Trophoblast cell (in vitro differentiated cells and primary cell): ENCODE results near the gene KLHDC8B.

ENCODE experiments used
- DNase-seq, 2 donors: peaks; one replicate each; pipeline ENCODE4 v3.0.0-alpha.2; 2016
- H2AFZ ChIP-seq: 2 replicates; pipeline ENCODE4 v1.6.1; 2013; ENCODE audit warnings: low read length, moderate library complexity, mild to moderate bottlenecking; ENCODE audit not compliant: insufficient read depth, poor library complexity
- H2AK5ac ChIP-seq: 2 replicates; pipeline ENCODE4 v1.6.1; 2013; ENCODE audit warnings: mild to moderate bottlenecking, low read length
- H2BK120ac ChIP-seq: 2 replicates; pipeline ENCODE4 v1.6.1; 2013; ENCODE audit warnings: low read length, mild to moderate bottlenecking, moderate library complexity; ENCODE audit not compliant: insufficient read depth, poor library complexity
- H2BK12ac ChIP-seq: 2 replicates; pipeline ENCODE4 v1.6.1; 2013; ENCODE audit warnings: mild to moderate bottlenecking, low read length, moderate library complexity
- H2BK5ac ChIP-seq: 2 replicates; pipeline ENCODE4 v1.6.1; 2013; ENCODE audit warnings: low read length, low read depth, moderate library complexity, mild to moderate bottlenecking; ENCODE audit not compliant: poor library complexity
- H3K14ac ChIP-seq: 2 replicates; pipeline ENCODE4 v1.6.1; 2013; ENCODE audit warnings: mild to moderate bottlenecking, low read length
- H3K18ac ChIP-seq: 2 replicates; pipeline ENCODE4 v1.6.1; 2013; ENCODE audit warnings: mild to moderate bottlenecking, low read length
- H3K23ac ChIP-seq: 2 replicates; pipeline ENCODE4 v1.6.1; 2013; ENCODE audit warnings: low read length
- H3K27ac ChIP-seq: 2 replicates; pipeline ENCODE4 v1.5.1; 2013; ENCODE audit warnings: low read depth, mild to moderate bottlenecking, inconsistent platforms, low read length, moderate library complexity
- H3K27me3 ChIP-seq: 2 replicates; pipeline ENCODE4 v1.6.1; 2013; ENCODE audit warnings: inconsistent platforms, mild to moderate bottlenecking, low read length, moderate library complexity; ENCODE audit not compliant: insufficient read depth
- H3K36me3 ChIP-seq, 2 experiments: 1 replicate in 1 of 2; 2 replicates in 1 of 2; pipeline ENCODE4 v1.6.1; 2013; ENCODE audit warnings: low read length in 2 of 2, mild to moderate bottlenecking in 2 of 2, moderate library complexity in 1 of 2; ENCODE audit not compliant: insufficient read depth in 2 of 2, control insufficient read depth in 1 of 2
- H3K4ac ChIP-seq: 2 replicates; pipeline ENCODE4 v1.6.1; 2013; ENCODE audit warnings: low read depth, mild to moderate bottlenecking, low read length, moderate library complexity
- H3K4me1 ChIP-seq, 2 experiments: 1 replicate in 1 of 2; 2 replicates in 1 of 2; pipeline ENCODE4 v1.6.1; 2013; ENCODE audit warnings: low read length in 2 of 2, mild to moderate bottlenecking in 2 of 2, moderate library complexity in 1 of 2; ENCODE audit not compliant: insufficient read depth in 2 of 2, control insufficient read depth in 1 of 2
- H3K4me2 ChIP-seq: 2 replicates; pipeline ENCODE4 v1.6.1; 2013; ENCODE audit warnings: inconsistent platforms, mild to moderate bottlenecking, low read length, moderate library complexity
- H3K4me3 ChIP-seq: 2 replicates; pipeline ENCODE4 v1.5.1; 2013; ENCODE audit warnings: mild to moderate bottlenecking, low read depth, low read length, inconsistent platforms
- H3K79me1 ChIP-seq: one replicate; pipeline ENCODE4 v1.6.1; 2013; ENCODE audit warnings: low read length
- H3K79me2 ChIP-seq: 2 replicates; pipeline ENCODE4 v1.6.1; 2013; ENCODE audit warnings: low read length, mild to moderate bottlenecking; ENCODE audit not compliant: control insufficient read depth, insufficient read depth, poor library complexity
- H3K9ac ChIP-seq: 2 replicates; pipeline ENCODE4 v1.6.1; 2013; ENCODE audit warnings: mild to moderate bottlenecking, low read length
- H3K9me3 ChIP-seq: 2 replicates; pipeline ENCODE4 v1.6.1; 2013; ENCODE audit warnings: low read depth, mild to moderate bottlenecking, control low read depth, inconsistent platforms, low read length; ENCODE audit not compliant: insufficient read depth
- H4K12ac ChIP-seq: 2 replicates; pipeline ENCODE4 v1.6.1; 2013; ENCODE audit warnings: low read depth, mild to moderate bottlenecking, low read length, moderate library complexity
- H4K8ac ChIP-seq: 2 replicates; pipeline ENCODE4 v1.6.1; 2013; ENCODE audit warnings: low read depth, mild to moderate bottlenecking, low read length, moderate library complexity
- H4K91ac ChIP-seq: one replicate; pipeline ENCODE4 v1.6.1; 2013; ENCODE audit warnings: low read depth, mild to moderate bottlenecking, low read length, moderate library complexity
- WGBS: extraction: QIAGEN DNeasy Blood & Tissue Kit; methylation state at CpG from one replicate; pipeline ENCODE4 v1.1.7; 2013; ENCODE audit warnings: missing lambda C conversion rate; ENCODE audit not compliant: insufficient read length, insufficient coverage; ENCODE audit errors: extremely low coverage; 5-methylcytosine and 5-hydroxymethylcytosine counted together

The KLHDC8B gene

GRCh38 chr3:49134471-49135265 lies 36.7 kb upstream of the KLHDC8B start:
- Histone ChIP-seq H3K27me3 (no peaks in the 10 kb centered on the region), H3K18ac (no peak overlapping the region), H4K91ac (peak overlapping the region; percentile 32), H3K9me3 (peaks cover 2% of the 10 kb centered on the region), H3K4me3 (no peak overlapping the region), H2AFZ (no peak overlapping the region), H4K12ac (no peak overlapping the region), H3K9ac (no peak overlapping the region), H3K79me2 (peaks cover 11% of the 10 kb centered on the region), H3K23ac (no peak overlapping the region), H2BK120ac (peak overlapping the region; percentile 18), H2BK5ac (no peak overlapping the region), H3K4me1 (peaks cover 10 to 18% of the 10 kb centered on the region in 2 experiments), H3K4ac (no peak overlapping the region), H3K27ac (no peak overlapping the region), H4K8ac (no peak overlapping the region), H3K36me3 (peaks cover 13 to 18% of the 10 kb centered on the region in 2 experiments), H2BK12ac (peak overlapping the region; percentile 15), H2AK5ac (peak overlapping the region; percentile 44), H3K4me2 (no peak overlapping the region), H3K79me1 (peaks cover 15% of the 10 kb centered on the region), H3K14ac (no peak overlapping the region)
- DNase-seq, result no peak
- WGBS, result no CpG with 5 or more reads among the region's 3 CpGs

GRCh38 chr3:49135499-49135898 lies 35.9 kb upstream of the KLHDC8B start:
- whole genome bisulfite sequencing, result no CpG with 5 or more reads among the region's 4 CpGs
- DNase-seq, result no peak

GRCh38 chr3:49140080-49140479 lies 31.3 kb upstream of the KLHDC8B start:
- H2BK120ac ChIP-seq, result no peak overlapping the region
- WGBS, result no CpG with 5 or more reads among the region's 3 CpGs

More at GRCh38 chr3:49135499-49135898, 35.9 kb upstream of the KLHDC8B start:
- no peak overlapping the region for H3K27ac ChIP-seq
- H2BK12ac ChIP-seq, result no peak overlapping the region
- no peak overlapping the region for H2BK120ac ChIP-seq
- H3K4me3 ChIP-seq, result no peak overlapping the region
- no peak overlapping the region for H2AFZ ChIP-seq
- H3K23ac ChIP-seq, result no peak overlapping the region
- H3K14ac ChIP-seq, result no peak overlapping the region
- H3K4me2 ChIP-seq, result no peak overlapping the region
- H4K12ac ChIP-seq, result no peak overlapping the region
- no peak overlapping the region for H3K4ac ChIP-seq
- H3K79me2 ChIP-seq, result peaks cover 11% of the 10 kb centered on the region
- no peak overlapping the region for H2BK5ac ChIP-seq
- H3K9ac ChIP-seq, result no peak overlapping the region
- H3K9me3 ChIP-seq, result peaks cover 6% of the 10 kb centered on the region
- H3K36me3 ChIP-seq, result peaks cover 9 to 10% of the 10 kb centered on the region in 2 experiments
- H2AK5ac ChIP-seq, result peak overlapping the region; percentile 75
- H3K4me1 ChIP-seq, result peaks cover 13 to 20% of the 10 kb centered on the region in 2 experiments
- no peak overlapping the region for H3K18ac ChIP-seq
- no peak overlapping the region for H4K8ac ChIP-seq
- no peaks in the 10 kb centered on the region for H3K27me3 ChIP-seq
- peaks cover 15% of the 10 kb centered on the region for H3K79me1 ChIP-seq
- H4K91ac ChIP-seq, result peak overlapping the region; percentile 29

GRCh38 chr3:49148159-49148558 lies 23.2 kb upstream of the KLHDC8B start:
- WGBS, result no CpG with 5 or more reads among the region's 5 CpGs
- H3K4me2 ChIP-seq, result no peak overlapping the region
- no peak overlapping the region for H2AK5ac ChIP-seq
- no peak overlapping the region for H2BK12ac ChIP-seq
- no peaks in the 10 kb centered on the region for H3K79me2 ChIP-seq
- no peak overlapping the region for H2AFZ ChIP-seq
- H3K4me3 ChIP-seq, result no peak overlapping the region
- H3K27me3 ChIP-seq, result no peaks in the 10 kb centered on the region
- DNase-seq, result no peak
- H3K4ac ChIP-seq, result no peak overlapping the region
- H3K14ac ChIP-seq, result no peak overlapping the region
- peaks cover 2% of the 10 kb centered on the region for H3K9me3 ChIP-seq
- no peak overlapping the region for H3K9ac ChIP-seq
- no peak overlapping the region for H4K12ac ChIP-seq
- no peak overlapping the region for H4K91ac ChIP-seq
- no peaks in the 10 kb centered on the region for H3K4me1 ChIP-seq
- no peak overlapping the region for H4K8ac ChIP-seq
- H2BK5ac ChIP-seq, result no peak overlapping the region
- no peak overlapping the region for H2BK120ac ChIP-seq
- H3K27ac ChIP-seq, result no peak overlapping the region
- no peaks in the 10 kb centered on the region for H3K79me1 ChIP-seq
- no peak overlapping the region for H3K18ac ChIP-seq
- H3K36me3 ChIP-seq, result no peaks in the 10 kb centered on the region
- H3K23ac ChIP-seq, result no peak overlapping the region

More at GRCh38 chr3:49140080-49140479, 31.3 kb upstream of the KLHDC8B start:
- peaks cover 0 to 2% of the 10 kb centered on the region in 2 experiments for H3K36me3 ChIP-seq
- H4K12ac ChIP-seq, result no peak overlapping the region
- no peaks in the 10 kb centered on the region for H3K79me1 ChIP-seq
- peaks cover 18% of the 10 kb centered on the region for H3K9me3 ChIP-seq
- no peak overlapping the region for H3K14ac ChIP-seq
- no peak overlapping the region for H3K18ac ChIP-seq
- no peak overlapping the region for H3K4me2 ChIP-seq
- H4K91ac ChIP-seq, result no peak overlapping the region
- no peak overlapping the region for H2AK5ac ChIP-seq
- no peaks in the 10 kb centered on the region for H3K79me2 ChIP-seq
- H3K9ac ChIP-seq, result no peak overlapping the region
- no peak overlapping the region for H3K23ac ChIP-seq
- no peak overlapping the region for H2AFZ ChIP-seq
- H2BK5ac ChIP-seq, result no peak overlapping the region
- no peak for DNase-seq
- no peak overlapping the region for H2BK12ac ChIP-seq
- H3K27me3 ChIP-seq, result no peaks in the 10 kb centered on the region
- peaks cover 3 to 4% of the 10 kb centered on the region in 2 experiments for H3K4me1 ChIP-seq
- no peak overlapping the region for H4K8ac ChIP-seq
- no peak overlapping the region for H3K4ac ChIP-seq
- H3K4me3 ChIP-seq, result no peak overlapping the region
- H3K27ac ChIP-seq, result no peak overlapping the region
